WTC11 (cell line): ENCODE measurements around the gene WDR73. TPM values are rescaled to one million over a fixed set of nuclear protein-coding genes. Genes with fewer than 3 reads are reported as not detected.

Source experiments
- ATAC-seq: fragments of 200-7000 bp; cut with Tn5 transposase; 2 replicates; pipeline ENCODE4 v1.10.0; 2021; ENCODE audit warnings: mild to moderate bottlenecking, moderate library complexity
- CTCF ChIA-PET: fragments of 300-600 bp; sonication (Branson Sonifier 250); formaldehyde crosslinking; loops from one replicate; lab custom pipeline; 2021; ENCODE audit warnings: antibody characterized with exemption; lab: Charles Lee
- POLR2A ChIA-PET: fragments of 350-600 bp; sonication (Branson Sonifier 250); formaldehyde crosslinking; loops from one replicate; lab custom pipeline; 2021; ENCODE audit warnings: antibody characterized with exemption; lab: Charles Lee
- DNase-seq: peaks from one replicate; pipeline ENCODE4 v3.0.0; 2021; ENCODE audit warnings: low spot score
- H3K27ac Mint-ChIP-seq: 2 replicates; pipeline ENCODE4 v1.8.0; 2021; ENCODE audit warnings: mixed read lengths
- H3K27me3 Mint-ChIP-seq: 2 replicates; pipeline ENCODE4 v1.8.0; 2021; ENCODE audit warnings: low read depth, mild to moderate bottlenecking, moderate library complexity, mixed read lengths
- H3K36me3 Mint-ChIP-seq: 2 replicates; pipeline ENCODE4 v1.8.0; 2021; ENCODE audit warnings: mixed read lengths
- H3K4me1 Mint-ChIP-seq: 2 replicates; pipeline ENCODE4 v1.8.0; 2022; ENCODE audit warnings: mixed read lengths
- H3K4me3 Mint-ChIP-seq: 2 replicates; pipeline ENCODE4 v1.8.0; 2021; ENCODE audit warnings: mild to moderate bottlenecking, moderate library complexity, mixed read lengths
- H3K9me3 Mint-ChIP-seq: 2 replicates; pipeline ENCODE4 v1.8.0; 2021; ENCODE audit warnings: mixed read lengths
- ARID4B ChIP-seq: sonication (generic); formaldehyde crosslinking; IDR thresholded peaks from 2 replicates; pipeline ENCODE4 v1.8.0; 2023; ENCODE audit warnings: missing genetic modification reagents, mild to moderate bottlenecking, borderline replicate concordance
- ATF6 ChIP-seq: sonication (generic); formaldehyde crosslinking; IDR thresholded peaks from 2 replicates; pipeline ENCODE4 v1.8.1; 2023; ENCODE audit warnings: mild to moderate bottlenecking, missing genetic modification reagents
- CREM ChIP-seq: sonication (generic); formaldehyde crosslinking; IDR thresholded peaks from 2 replicates; pipeline ENCODE4 v1.8.1; 2022; ENCODE audit warnings: mild to moderate bottlenecking, missing genetic modification reagents, moderate library complexity
- CTCF ChIP-seq: fragments of 200-600 bp; IDR thresholded peaks from 2 replicates; pipeline ENCODE4 v1.8.0; 2022; ENCODE audit warnings: antibody characterized with exemption
- E2F5 ChIP-seq: sonication (generic); formaldehyde crosslinking; IDR thresholded peaks from 2 replicates; pipeline ENCODE4 v1.8.1; 2022; ENCODE audit warnings: mild to moderate bottlenecking, moderate library complexity, missing genetic modification reagents
- HMGA2 ChIP-seq: fragments of 250-450 bp; sonication (Bioruptor Pico); IDR thresholded peaks from 2 replicates; pipeline ENCODE4 v1.4.0; 2021; ENCODE audit warnings: mild to moderate bottlenecking, moderate library complexity
- HMGXB4 ChIP-seq: sonication (generic); formaldehyde crosslinking; IDR thresholded peaks from 2 replicates; pipeline ENCODE4 v1.8.1; 2023; ENCODE audit warnings: mild to moderate bottlenecking, moderate library complexity, missing genetic modification reagents
- IRF2 ChIP-seq: sonication (generic); formaldehyde crosslinking; IDR thresholded peaks from 2 replicates; pipeline ENCODE4 v1.8.0; 2022; ENCODE audit warnings: low read depth, missing genetic modification reagents, borderline replicate concordance
- JAZF1 ChIP-seq: fragments of 250-450 bp; sonication (Bioruptor Pico); IDR thresholded peaks from 2 replicates; pipeline ENCODE4 v1.9.0; 2021; ENCODE audit warnings: moderate library complexity, mild to moderate bottlenecking, inconsistent platforms
- MYBL2 ChIP-seq: sonication (generic); formaldehyde crosslinking; IDR thresholded peaks from 2 replicates; pipeline ENCODE4 v1.8.1; 2023; ENCODE audit warnings: mild to moderate bottlenecking, moderate library complexity, missing genetic modification reagents
- NR3C1 ChIP-seq: sonication (generic); formaldehyde crosslinking; conservative IDR thresholded peaks from 2 replicates; pipeline ENCODE4 v1.8.1; 2023; ENCODE audit warnings: low read depth, mild to moderate bottlenecking, missing genetic modification reagents
- PRDM15 ChIP-seq: sonication (generic); formaldehyde crosslinking; IDR thresholded peaks from 2 replicates; pipeline ENCODE4 v1.8.0; 2022; ENCODE audit warnings: missing genetic modification reagents
- PRRX2 ChIP-seq: fragments of 250-450 bp; sonication (Bioruptor Pico); IDR thresholded peaks from 2 replicates; pipeline ENCODE4 v1.8.0; 2021; ENCODE audit warnings: mild to moderate bottlenecking
- RORB ChIP-seq: fragments of 250-450 bp; sonication (Bioruptor Pico); IDR thresholded peaks from 2 replicates; pipeline ENCODE4 v1.9.0; 2021; ENCODE audit warnings: mild to moderate bottlenecking
- USF1 ChIP-seq: sonication (generic); formaldehyde crosslinking; IDR thresholded peaks from 2 replicates; pipeline ENCODE4 v1.8.0; 2022; ENCODE audit warnings: mild to moderate bottlenecking, missing genetic modification reagents
- ZBTB43 ChIP-seq: sonication (generic); formaldehyde crosslinking; IDR thresholded peaks from 2 replicates; pipeline ENCODE4 v1.8.1; 2023; ENCODE audit warnings: mild to moderate bottlenecking, missing genetic modification reagents
- ZMAT4 ChIP-seq: fragments of 250-450 bp; sonication (Bioruptor Pico); IDR thresholded peaks from 2 replicates; pipeline ENCODE4 v1.9.0; 2021; ENCODE audit warnings: mild to moderate bottlenecking
- total RNA-seq: library from RNA; stranded (reverse); gene quantifications from 3 replicates; pipeline ENCODE4 v1.2.3, GENCODE V29; 2021

The WDR73 gene
- total RNA-seq, 1 experiment from 2014 or later: 22.6 TPM

- TF ChIP-seq ARID4B (CRISPR knock-in tag) (no peak), IRF2 (no peak)
- TF ChIP-seq, all 79 proteins: peak for 0
These were observed 48.6 kb downstream of the WDR73 start (continued) for GRCh38 chr15:84605554-84605882.

- CTCF ChIA-PET: interaction anchor here (0.9 to 1.5 kb wide), 3 partner anchors 17 to 34 kb away, joined by 3 to 5 read pairs (median 3); no protein-coding TSS in a partner anchor
These were observed 49.1 kb downstream of the WDR73 start for GRCh38 chr15:84604826-84605553.

More at GRCh38 chr15:84604826-84605553, 49.1 kb downstream of the WDR73 start:
- Mint-ChIP-seq H3K9me3 (no peaks in the 10 kb centered on the region), H3K27me3 (no peaks in the 10 kb centered on the region), H3K27ac (peak overlapping the region; percentile 54), H3K36me3 (peaks cover 49% of the 10 kb centered on the region), H3K4me3 (peak overlapping the region; percentile 87), H3K4me1 (peaks cover 74% of the 10 kb centered on the region)
- POLR2A ChIA-PET: interaction anchor here (0.7 to 1.0 kb wide), 2 partner anchors 9 to 11 kb away, joined by 3 to 5 read pairs; no protein-coding TSS in a partner anchor
- TF ChIP-seq HMGXB4: no peak
- no peak for TF ChIP-seq PRDM15 (CRISPR knock-in tag)
- TF ChIP-seq E2F5: no peak
- no peak for TF ChIP-seq CREM (CRISPR knock-in tag)
- no peak for TF ChIP-seq HMGA2 (CRISPR knock-in tag)
- no peak for TF ChIP-seq RORB
- TF ChIP-seq JAZF1 (CRISPR knock-in tag): no peak
- no peak for TF ChIP-seq USF1 (CRISPR knock-in tag)
- TF ChIP-seq MYBL2 (CRISPR knock-in tag): no peak
- TF ChIP-seq ZBTB43 (CRISPR knock-in tag): no peak
- no peak for TF ChIP-seq ZMAT4
- no peak for TF ChIP-seq PRRX2 (CRISPR knock-in tag)
- no peak for TF ChIP-seq ATF6 (CRISPR knock-in tag)
- TF ChIP-seq CTCF: no peak
- no peak for TF ChIP-seq NR3C1 (CRISPR knock-in tag)
- DNase-seq (no peak), ATAC-seq (no peak)
